HCT116 (cell line): ENCODE results near the gene EXOSC1.

Source experiments
- CBX3 ChIP-seq: IDR thresholded peaks from 2 replicates; pipeline ENCODE4 v1.6.1; 2012; ENCODE audit warnings: low read depth
- CEBPB ChIP-seq: IDR thresholded peaks from 2 replicates; pipeline ENCODE4 v1.6.1; 2012; ENCODE audit warnings: low read depth
- POLR2AphosphoS5 ChIP-seq: IDR thresholded peaks from 2 replicates; pipeline ENCODE4 v1.6.1; 2011; ENCODE audit warnings: mild to moderate bottlenecking, low read depth, low read length, moderate library complexity
- RAD21 ChIP-seq: IDR thresholded peaks from 2 replicates; pipeline ENCODE4 v1.6.1; 2012; ENCODE audit warnings: low read depth, mild to moderate bottlenecking
- ZNF274 ChIP-seq: fragments of 200-500 bp; sonication (Bioruptor generic); IDR thresholded peaks from 2 replicates; pipeline ENCODE4 v1.6.1; 2014; ENCODE audit warnings: mild to moderate bottlenecking, low read depth, low read length, inconsistent platforms
- TF ChIP-seq, protein P1 (sequence below), 3 experiments: fragments of 200-600 bp in 1 of 3; sonication (generic) in 1 of 3; IDR thresholded peaks in 2 of 3; conservative IDR thresholded peaks in 1 of 3; 2 replicates each; pipeline ENCODE4 v1.5.1; 2012 to 2017; ENCODE audit warnings: low read depth in 2 of 3, low read length in 2 of 3, antibody characterized with exemption in 1 of 3, borderline replicate concordance in 1 of 3, control low read depth in 1 of 3, mild to moderate bottlenecking in 1 of 3, mixed read lengths in 1 of 3, mixed run types in 1 of 3, moderate library complexity in 1 of 3; ENCODE audit not compliant: insufficient read depth in 1 of 3
- TF ChIP-seq, protein P2 (sequence below): IDR thresholded peaks from 2 replicates; pipeline ENCODE4 v1.6.1; 2011; ENCODE audit warnings: mild to moderate bottlenecking, low read length, moderate library complexity; ENCODE audit not compliant: insufficient replicate concordance; ENCODE audit errors: extremely low read depth

GRCh38 chr10:97452352-97452751, 6.5 kb upstream of the EXOSC1 start:
- TF ChIP-seq POLR2AphosphoS5 (no peak), RAD21 (no peak), ZNF274 (no peak), CEBPB (no peak), CBX3 (no peak)
- TF ChIP-seq, protein P1, sequence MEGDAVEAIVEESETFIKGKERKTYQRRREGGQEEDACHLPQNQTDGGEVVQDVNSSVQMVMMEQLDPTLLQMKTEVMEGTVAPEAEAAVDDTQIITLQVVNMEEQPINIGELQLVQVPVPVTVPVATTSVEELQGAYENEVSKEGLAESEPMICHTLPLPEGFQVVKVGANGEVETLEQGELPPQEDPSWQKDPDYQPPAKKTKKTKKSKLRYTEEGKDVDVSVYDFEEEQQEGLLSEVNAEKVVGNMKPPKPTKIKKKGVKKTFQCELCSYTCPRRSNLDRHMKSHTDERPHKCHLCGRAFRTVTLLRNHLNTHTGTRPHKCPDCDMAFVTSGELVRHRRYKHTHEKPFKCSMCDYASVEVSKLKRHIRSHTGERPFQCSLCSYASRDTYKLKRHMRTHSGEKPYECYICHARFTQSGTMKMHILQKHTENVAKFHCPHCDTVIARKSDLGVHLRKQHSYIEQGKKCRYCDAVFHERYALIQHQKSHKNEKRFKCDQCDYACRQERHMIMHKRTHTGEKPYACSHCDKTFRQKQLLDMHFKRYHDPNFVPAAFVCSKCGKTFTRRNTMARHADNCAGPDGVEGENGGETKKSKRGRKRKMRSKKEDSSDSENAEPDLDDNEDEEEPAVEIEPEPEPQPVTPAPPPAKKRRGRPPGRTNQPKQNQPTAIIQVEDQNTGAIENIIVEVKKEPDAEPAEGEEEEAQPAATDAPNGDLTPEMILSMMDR (IDR thresholded peaks at IDR 0.05 in 2 of 3, conservative IDR thresholded peaks at IDR 0.05 in 1 of 3; ENCODE audit: borderline replicate concordance in 1 of 3, insufficient read depth in 1 of 3, low read depth in 2 of 3, low read length in 2 of 3): no peak
- TF ChIP-seq, protein P2, sequence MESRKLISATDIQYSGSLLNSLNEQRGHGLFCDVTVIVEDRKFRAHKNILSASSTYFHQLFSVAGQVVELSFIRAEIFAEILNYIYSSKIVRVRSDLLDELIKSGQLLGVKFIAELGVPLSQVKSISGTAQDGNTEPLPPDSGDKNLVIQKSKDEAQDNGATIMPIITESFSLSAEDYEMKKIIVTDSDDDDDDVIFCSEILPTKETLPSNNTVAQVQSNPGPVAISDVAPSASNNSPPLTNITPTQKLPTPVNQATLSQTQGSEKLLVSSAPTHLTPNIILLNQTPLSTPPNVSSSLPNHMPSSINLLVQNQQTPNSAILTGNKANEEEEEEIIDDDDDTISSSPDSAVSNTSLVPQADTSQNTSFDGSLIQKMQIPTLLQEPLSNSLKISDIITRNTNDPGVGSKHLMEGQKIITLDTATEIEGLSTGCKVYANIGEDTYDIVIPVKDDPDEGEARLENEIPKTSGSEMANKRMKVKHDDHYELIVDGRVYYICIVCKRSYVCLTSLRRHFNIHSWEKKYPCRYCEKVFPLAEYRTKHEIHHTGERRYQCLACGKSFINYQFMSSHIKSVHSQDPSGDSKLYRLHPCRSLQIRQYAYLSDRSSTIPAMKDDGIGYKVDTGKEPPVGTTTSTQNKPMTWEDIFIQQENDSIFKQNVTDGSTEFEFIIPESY: no peak
